ENCODE data around the gene VTN.
A peak's percentile ranks its signal among the peaks of the same experiment; 100 is the strongest.

The VTN gene

DNA sequence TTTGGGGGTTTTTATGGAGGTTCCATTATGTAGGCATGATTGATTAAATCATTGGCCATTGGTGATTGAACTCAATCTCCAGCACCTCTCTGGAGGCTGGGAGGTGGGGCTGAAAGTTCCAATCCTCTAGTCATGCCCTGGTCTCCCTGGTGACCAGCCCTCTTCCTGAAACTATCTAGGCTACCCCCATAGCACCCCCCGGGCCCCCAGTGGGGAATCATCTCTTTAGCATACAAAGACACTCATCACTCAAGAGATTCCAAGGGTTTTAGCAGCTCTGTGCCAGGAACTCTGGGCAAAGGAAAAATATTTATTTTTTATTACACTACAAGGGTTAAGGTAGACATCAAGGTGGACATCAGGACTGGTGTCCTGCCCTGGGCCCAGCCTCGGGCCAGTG, 25.3 kb upstream of the VTN start:
- no peak for DNase-seq (ENCODE audit: low read depth)

DNA sequence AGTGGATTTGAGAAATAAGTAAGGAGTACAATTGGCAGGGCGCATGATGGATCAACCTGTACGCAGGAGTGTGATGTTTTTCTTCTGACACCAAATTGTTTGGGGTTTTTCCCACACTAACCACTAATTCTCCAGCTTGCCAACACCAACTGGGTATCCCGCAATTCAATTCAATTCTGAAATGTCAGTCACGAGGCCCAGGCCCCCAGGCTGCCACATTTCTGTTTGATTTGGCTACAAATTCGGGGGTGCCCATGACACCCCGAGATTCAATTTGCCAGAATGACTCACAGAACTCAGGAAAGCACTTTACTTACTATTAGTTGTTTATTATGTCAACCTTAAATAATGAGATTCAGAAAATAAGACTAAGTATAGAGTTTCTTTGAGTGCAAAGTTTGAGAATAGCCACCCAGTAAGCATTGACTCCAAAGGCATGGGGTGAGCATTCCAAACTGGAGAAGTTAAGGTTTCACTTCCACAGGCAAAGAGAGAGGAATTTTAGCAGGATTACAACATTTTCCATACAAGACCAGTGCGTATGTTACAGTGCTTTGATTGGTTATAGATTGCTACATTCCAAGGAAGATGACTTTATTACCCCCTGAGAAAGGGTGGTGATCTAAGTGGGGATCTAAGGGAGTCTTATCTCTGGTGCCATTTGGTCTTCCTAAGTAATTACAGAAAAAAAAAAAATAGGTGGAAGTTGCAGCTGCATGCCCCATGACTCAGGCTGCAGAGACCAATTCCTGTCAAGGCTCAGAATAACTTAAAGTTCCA, 24.4 kb upstream of the VTN start:
- no peak for DNase-seq (ENCODE audit: low read depth)

DNA sequence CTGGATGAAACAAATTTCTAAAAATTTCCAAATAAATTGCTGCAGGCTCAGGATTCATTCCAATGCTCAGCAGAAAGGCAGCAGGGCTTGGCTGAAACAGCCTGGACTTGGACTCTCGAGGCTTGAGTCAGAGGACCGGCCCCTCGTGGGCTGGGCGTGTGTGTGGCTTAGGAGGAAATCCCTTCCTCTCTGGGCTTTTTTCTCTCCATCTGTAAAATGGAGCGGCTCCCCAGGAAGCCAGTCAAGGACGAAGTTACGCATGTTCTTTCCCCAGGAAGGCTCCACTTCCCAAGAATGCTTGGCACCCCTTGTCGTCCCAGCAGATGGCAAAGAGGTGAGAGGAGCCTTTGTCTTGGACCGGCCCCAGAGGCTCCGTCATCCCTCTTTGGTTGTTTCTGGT, 22.4 kb upstream of the VTN start:
- DNase-seq (ENCODE audit: low read depth): no peak

DNA sequence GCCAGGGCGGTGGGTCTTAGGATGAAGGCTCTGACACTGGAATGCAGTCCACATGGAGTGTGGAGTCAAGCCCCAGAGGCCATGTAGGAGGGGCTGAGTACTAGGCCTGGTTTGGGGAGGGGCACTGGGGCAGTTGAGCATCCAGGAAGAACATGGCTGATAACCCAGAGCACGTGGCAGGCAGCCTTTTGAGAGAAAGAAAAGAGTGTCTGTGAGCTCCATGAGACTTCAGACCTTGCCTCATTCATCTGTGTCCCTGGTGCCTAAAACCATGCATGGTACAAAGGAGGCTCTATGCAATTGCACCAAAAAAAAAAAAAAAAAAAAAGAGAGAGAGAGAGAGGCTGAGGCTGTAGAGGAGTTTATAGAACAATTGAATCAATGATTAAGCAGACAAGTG, 21.3 kb upstream of the VTN start:
- DNase-seq (ENCODE audit: low read depth): no peak

DNA sequence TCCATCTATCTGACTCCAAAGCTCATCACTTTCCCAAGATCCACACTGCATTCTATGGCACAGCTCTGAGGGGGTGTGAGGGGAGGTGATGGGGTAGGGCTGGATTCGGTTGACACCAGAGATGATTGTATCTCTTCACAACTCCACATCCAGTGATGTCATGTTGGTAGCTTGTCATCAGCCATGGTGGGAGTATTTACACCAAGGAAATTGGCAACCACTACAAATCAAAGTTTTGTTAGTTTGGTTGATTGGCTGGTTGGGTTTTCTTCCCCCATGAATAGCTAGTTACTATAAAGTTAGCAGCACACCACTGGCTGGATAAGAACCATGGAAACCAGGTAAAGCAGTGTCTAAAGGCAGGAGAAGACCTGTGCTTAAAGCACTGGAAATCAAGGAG, 20.9 kb upstream of the VTN start:
- DNase-seq (ENCODE audit: low read depth): no peak

DNA sequence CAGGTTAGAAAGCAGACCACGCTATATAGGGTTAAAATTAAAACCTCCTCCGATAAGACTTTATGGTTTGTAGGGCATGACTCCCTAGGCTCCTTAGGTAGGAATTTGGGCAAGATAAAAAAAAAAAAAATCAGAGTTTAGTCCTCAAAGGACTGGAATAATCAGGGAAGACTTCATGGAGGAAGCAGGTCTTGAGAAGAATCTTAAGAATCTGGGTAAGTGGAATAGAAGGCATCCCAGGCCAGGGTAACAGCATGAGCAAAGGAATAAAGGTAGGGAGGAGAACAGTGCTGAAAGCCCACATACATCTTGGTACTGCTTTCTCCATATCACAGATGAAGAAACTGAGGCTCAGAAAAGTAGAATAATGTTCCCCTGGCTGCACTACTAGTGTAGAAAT, 20.5 kb upstream of the VTN start:
- no peak for DNase-seq (ENCODE audit: low read depth)

DNA sequence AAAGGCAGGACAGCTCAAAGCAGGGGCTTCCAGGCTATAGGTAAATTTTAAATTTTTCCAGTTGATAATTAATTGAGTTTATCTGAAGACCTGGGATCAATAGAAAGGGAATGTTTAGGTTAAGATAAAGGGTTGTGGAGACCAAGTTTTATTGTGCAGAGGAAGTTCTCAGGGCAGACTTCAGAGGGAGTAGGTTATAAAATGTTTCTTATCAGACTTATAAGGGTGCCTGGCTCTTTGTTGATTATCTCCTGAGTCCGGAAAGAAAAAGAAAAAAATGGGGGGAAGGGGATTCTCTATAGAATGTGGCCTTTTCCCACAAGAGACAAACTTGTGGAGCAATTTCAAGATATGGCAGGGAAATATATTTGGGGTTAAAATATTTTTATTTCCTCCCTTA, 20.0 kb upstream of the VTN start:
- DNase-seq (ENCODE audit: low read depth): no peak

DNA sequence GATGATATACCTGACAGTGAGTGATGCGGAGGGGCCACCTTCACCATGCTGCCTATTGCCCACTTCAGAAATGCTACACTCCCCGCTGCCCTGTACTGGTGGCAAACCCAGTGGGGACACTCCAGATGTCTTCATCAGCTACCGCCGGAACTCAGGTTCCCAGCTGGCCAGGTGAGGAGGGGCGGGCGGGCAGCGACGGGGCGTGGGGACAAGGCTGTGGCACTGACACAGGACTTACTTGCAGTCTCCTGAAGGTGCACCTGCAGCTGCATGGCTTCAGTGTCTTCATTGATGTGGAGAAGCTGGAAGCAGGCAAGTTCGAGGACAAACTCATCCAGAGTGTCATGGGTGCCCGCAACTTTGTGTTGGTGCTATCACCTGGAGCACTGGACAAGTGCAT, 18.0 kb upstream of the VTN start:
- DNase-seq (ENCODE audit: low read depth): no peak

DNA sequence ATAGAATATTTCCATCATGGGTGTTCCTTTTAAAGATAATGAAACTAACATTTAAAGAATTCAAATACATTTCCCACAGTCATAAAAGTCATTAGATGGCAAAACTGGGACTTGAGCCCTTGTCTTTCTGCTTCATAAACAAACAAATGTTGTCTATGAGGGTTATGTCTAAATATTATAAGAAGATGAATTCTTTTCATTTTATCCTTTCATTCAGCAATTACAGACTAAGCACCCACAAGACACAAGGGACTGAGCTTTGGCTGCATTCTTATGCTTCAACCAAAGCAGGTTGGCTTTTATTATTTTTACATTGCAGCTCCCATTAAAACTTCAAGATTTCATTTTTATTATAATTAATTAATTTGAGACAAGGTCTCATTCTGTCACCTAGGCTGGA, 16.3 kb upstream of the VTN start:
- no peak for DNase-seq (ENCODE audit: low read depth)

DNA sequence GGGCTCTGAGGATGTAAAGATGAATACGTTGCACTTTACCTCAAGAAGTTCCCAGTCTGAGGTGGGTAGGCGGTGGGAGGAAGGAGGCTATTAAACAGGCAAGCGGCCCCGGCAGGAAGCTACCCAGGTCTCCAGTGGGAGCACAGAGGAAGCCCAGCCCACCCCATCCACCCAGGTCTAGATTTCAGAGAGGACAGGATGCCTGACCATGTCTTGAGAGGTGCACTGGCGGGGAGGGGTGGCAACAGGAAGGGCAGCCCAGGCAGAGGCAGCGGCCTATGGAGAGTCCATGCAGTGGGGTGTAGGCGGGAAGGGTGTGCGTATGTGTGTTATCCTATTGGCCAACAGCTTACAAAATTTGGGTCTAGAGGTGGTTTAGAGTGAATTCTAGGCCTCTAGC, 15.3 kb upstream of the VTN start:
- DNase-seq (ENCODE audit: low read depth): no peak

DNA sequence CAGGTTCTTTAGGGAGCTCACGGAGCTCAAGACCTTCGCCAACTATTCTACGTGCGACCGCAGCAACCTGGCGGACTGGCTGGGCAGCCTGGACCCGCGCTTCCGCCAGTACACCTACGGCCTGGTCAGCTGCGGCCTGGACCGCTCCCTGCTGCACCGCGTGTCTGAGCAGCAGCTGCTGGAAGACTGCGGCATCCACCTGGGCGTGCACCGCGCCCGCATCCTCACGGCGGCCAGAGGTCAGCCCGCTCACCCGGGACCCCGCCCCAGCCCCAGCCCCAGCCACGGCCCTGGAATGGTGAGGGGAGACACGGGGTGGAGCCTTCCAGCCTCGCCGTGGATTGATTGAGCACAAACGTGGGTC, 14.9 kb upstream of the VTN start:
- no peak for DNase-seq (ENCODE audit: low read depth)

DNA sequence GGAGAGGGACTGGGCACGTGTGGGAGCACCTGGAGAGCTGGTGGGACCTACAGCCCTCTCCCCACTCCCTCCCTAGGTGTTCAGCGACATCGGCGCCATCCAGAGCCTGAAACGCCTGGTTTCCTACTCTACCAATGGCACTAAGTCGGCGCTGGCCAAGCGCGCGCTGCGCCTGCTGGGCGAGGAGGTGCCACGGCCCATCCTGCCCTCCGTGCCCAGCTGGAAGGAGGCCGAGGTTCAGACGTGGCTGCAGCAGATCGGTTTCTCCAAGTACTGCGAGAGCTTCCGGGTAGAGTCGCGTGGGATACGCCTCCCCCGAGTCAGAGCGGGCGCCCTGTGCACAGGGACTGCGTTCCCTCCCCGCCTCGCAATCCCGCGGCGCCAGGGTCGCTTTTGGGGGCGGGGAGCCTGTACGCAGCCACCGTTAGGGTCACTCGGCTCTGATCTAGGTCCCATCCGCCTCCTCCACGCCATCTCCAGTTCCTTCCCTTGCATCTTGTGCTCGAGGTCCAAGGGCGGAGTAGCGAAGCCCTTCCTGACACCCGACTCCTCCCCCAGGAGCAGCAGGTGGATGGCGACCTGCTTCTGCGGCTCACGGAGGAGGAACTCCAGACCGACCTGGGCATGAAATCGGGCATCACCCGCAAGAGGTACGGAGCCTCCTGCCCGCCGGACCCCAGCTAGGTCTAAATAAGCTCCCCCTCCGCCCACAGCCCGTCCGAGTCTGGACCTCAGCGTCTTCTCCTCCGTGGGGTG, 14.4 kb upstream of the VTN start:
- DNase-seq (ENCODE audit: low read depth): peak; percentile 42

DNA sequence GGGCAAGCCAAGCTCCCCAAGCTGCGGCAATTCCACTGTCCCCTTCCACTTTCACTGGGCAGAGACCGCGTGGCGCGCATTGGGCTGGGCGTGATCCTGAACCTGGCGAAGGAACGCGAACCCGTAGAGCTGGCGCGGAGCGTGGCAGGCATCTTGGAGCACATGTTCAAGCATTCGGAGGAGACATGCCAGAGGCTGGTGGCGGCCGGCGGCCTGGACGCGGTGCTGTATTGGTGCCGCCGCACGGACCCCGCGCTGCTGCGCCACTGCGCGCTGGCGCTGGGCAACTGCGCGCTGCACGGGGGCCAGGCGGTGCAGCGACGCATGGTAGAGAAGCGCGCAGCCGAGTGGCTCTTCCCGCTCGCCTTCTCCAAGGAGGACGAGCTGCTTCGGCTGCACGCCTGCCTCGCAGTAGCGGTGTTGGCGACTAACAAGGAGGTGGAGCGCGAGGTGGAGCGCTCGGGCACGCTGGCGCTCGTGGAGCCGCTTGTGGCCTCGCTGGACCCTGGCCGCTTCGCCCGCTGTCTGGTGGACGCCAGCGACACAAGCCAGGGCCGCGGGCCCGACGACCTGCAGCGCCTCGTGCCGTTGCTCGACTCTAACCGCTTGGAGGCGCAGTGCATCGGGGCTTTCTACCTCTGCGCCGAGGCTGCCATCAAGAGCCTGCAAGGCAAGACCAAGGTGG, 11.2 kb upstream of the VTN start:
- no peak for DNase-seq (ENCODE audit: low read depth)

DNA sequence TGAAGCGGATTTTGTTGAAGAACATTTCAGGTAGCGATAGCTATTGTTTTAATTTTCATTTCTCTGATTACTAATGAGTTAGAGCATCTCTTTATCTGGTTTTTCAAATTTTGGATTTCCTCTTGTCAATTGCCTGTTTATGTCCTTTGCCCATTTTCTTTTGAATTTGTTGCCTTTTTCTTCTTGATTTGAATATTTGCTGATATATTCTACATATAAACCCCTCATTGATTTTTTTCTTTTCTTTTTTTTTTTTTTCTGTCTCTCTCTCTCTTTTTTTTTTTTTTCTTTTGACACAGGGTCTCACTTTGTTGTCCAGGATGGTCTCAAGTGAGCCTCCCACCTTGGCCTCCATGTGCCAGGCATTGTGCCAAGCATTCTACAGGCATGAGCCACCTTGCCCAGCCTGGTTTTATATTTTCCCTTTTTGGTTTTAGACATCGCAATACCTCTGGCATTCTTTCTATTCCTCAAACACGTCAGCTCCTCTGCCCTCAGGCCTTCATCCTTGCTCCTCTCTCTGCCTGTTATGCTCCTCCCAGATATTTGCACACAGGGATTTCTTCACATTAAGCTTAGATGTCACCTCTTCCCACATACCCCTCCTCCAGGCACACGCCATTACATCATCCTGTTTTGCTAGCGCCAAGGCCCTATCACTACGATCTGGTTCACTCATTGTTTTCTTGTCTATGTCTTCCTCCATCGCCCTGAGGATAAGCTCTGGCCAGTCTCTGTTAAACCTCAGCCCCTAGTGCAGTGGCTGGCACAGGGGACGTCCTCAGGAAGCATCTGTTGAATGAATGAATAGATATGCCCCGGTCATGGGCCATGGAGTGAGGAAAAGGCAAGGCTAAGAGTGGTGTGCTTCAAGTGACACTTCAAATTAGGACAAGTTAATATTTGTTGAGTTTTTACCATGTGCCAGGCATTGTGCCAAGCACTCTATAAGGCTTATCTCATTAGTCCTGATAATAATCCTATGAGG, 10.0 kb upstream of the VTN start:
- no peak for DNase-seq (ENCODE audit: low read depth)

DNA sequence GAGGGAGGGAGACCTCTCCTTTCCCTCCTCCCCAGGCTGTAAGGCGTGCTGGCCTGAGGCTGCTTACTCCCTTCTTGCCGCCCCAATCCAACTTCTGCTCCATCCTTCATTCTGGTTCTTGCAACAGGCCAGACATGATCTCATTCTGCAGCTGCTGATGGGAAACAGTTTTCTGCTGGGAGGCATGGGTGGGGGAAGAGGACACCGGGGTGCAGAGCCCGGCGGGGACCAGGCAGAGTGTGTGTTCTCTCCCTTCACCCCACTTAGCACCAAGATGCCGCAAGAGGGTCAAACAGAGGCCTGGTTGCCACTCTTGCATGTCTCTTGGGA, 2.8 kb upstream of the VTN start:
- no peak for DNase-seq (ENCODE audit: low read depth)

DNA sequence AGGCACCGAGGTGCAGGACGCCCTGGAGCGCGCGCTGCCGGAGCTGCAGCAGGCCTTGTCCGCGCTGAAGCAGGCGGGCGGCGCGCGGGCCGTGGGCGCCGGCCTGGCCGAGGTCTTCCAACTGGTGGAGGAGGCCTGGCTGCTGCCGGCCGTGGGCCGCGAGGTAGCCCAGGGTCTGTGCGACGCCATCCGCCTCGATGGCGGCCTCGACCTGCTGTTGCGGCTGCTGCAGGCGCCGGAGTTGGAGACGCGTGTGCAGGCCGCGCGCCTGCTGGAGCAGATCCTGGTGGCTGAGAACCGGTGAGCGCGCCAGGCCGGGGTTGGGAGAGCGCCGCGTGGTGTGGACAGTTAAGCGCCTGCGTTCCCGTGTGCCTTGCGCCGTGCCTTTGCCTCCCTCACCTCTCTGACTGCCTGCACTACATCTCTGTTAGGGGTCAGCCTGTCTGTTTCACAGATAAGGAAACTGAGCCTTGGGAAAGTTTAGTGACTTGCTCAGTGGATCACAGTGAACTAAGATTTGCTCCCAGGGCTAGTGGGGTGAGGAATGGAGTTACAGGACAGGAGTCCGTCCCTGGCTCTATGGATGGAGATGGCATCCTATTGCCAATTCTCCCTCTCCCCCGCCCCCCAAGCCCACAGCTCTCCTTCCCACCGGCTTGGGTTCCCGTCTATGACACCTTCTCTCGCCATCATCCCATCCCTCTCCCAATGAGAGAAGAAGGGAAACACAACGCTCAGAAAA, 2.3 kb upstream of the VTN start:
- DNase-seq (ENCODE audit: low read depth): no peak

DNA sequence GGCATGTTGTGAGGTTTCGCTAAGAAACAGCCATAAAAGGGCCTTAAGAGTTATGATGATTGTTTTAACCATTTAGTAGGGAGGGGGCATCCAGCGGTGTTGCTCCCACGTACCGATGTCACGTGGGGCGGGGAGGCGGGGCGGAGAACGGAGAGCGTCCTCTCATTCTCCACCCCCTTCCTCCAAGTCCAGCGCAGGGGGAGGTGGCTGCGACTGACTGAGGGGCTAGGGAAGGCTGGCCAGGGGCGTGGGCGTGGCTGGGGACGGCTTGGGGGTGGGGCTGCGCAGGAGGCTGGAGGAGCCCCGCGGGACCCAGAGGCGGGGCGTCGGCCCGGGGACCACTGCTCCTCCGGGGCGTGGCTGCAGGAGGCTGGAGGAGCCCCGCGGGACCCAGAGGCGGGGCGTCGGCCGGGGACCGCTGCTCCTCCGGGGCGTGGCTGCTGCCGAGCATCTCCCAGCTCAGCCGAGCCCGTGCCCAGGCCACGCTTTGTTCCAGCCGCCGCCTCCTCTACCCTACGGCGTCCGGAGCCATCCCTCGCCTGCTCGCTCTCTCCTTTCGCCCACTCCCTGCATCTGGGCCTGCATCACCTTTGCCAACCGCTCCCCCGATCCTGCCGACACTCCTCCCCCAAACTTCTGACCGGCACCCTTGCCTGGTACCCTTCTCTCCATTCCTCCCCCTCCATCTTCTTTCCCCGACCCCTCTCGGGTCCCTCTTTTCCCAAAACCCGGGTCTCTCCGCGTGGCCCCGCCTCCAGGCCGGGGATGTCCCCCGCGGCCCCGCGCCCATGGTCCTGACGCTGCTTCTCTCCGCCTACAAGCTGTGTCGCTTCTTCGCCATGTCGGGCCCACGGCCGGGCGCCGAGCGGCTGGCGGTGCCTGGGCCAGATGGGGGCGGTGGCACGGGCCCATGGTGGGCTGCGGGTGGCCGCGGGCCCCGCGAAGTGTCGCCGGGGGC, 1.4 kb upstream of the VTN start, which contains the start of gene SARM1:
Gene SARM1, plus strand, starts transcription at position 450 of the 958 bp plus-strand sequence. Its CDS starts 339 bp downstream, at position 789.
- peak; percentile 76 for DNase-seq (ENCODE audit: low read depth)

DNA sequence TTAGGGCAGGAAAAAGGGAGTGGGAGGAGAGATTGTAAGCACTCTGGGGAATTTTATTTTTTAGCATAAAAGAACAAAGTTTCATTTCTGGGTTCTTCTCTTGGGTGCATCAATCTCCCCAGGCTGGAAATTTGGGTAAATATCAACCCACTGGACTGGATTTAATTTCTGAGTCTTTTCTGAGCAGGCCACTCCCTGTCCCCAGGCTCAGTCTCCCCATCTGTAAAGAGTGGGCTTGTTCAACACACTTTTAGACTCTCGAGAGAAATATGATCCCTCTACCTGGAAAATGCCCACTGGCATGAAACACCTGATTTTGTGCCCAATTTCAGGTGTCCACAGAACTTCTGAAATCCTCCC, 617 bp upstream of the VTN start:
- DNase-seq (ENCODE audit: low read depth): no peak

DNA sequence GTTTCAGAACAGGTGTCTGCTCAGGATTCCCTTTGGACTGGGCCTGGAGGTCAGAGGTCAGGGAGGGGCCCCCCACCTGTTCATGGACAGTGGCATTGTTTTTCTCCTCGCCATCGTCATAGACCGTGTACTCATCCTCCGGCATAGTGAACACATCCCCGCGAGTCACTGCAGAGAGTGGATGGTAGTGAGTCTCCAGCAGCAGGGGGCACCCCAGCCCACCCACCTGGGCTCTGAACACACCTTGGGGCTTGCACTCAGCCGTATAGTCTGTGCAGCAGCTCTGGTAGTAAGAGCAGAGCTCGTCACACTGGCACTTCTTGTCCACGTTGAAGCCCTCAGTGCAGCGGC, 448 bp downstream of the VTN start:
- DNase-seq (ENCODE audit: low read depth): no peak

DNA sequence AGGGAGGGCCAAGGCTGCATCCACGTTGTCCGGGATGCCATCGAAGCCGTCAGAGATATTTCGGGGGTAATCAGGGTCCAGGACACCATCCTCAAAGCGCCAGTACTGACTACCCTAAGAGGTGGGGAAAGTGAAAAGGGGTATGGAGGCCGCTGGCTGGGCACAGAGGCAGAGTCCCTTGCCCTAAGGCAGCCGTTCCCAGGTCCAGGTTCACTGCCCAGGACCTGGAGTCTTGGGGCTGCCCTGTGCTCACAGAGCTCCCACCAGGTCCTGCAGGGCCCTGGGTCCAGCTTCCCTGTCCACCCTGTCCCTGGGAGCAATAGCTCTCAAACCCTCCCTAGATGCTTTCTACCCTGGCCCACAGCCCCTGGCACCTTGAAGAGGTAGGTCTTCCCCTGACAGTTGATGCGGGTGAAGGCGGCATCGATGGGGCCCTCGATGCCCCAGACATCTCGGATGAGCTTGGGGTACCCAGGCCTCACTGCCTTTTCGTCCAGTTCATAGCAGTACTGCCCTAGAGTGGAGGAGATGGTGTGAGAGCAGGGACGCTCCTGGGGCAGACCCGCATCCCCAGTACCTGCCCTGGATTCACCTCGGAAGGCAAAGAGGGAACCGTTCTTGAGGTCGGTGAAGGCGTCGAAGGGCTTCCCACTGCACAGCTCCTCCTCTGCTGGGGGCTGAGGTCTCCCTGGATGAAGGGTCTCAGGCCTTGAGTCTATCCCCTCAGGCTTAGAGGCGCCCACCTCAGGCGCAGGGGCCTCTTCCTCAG, 1.0 kb downstream of the VTN start:
- DNase-seq (ENCODE audit: low read depth): no peak

Measured in activated T-helper 9 cell treated with anti-CD3 and anti-CD28 coated beads, Interleukin-2, amount 50 U/mL, for 16 hours (primary cell).